Inflammatory macrophage treated with lipopolysaccharide for 4 hours (primary cell): ENCODE results near the gene NRBF2.
"Not testable (repeated sequence)": the region's sequence is repeated elsewhere in the genome, so short reads cannot be mapped to it uniquely, and the experiment has no call there.

Experiments used
- DNase-seq: peaks from one replicate; pipeline ENCODE4 v3.0.0-alpha.2; 2020

Gene NRBF2

DNA sequence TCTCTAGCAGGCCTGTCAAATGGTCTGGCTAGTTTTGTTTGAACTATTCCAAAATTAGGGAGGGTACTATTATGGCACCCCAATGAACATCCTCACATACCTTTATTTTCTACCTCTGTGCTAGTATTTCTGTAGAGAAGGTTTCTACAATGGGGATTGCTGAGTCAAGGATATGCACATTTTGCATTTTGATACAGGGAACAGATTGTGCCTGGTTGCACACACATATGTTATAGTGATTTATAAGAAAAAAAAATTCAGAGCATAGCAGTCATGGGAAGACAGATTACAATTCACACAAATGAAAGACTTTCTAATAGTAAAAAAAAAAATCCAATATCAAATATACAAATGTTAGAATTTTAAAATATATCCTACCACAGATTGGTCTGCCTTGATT is 14.1 kb upstream of the NRBF2 start:
- no peak for DNase-seq

DNA sequence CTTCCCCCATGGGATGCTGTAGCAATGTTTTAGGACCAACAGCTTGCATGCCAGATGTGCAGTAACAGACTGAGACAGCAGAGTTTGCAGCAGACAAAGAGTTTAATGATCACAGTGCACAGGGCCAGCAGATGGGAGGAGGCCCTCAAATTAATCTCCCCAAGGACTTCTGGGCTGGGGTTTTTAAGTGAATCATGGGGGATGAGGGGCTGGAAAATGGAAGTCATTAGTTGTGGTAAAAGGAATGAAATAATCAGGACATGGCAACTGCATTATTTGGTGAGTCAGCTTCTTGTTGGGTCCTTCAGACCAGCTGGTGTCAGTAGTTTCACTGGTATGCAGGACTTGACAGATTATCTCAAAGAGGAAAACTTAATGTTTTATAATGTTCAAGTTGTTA is 12.6 kb upstream of the NRBF2 start:
- no peak for DNase-seq

DNA sequence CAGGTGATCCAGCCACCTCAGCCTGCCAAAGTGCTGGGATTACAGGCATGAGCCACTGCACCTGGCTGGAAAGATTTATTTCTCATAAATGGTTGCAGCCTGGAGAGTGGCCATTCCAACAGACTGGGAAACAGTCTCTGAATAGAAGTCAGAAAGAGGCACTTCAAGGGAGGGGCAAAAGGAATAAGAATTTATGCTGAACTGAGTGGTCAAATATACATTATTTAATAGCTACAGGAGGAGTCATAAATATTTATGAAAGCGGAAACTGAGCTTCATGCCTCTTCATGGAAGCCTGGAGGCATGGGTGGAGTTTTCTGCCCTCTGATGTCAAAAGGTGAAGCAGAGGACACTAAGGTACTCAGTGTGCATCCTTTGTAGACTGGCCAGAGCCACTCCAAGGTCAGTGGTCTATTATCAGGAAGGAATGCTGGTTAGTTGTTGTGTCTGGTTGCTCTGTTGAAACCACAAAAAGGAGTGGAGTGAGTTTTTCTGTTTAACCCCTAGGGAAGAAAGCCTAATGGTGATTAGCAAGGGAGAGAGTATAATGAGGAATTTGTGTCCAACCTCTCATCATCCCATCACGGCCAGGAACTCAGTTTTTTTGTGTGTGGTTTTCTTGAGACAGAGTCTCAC is 9.3 kb upstream of the NRBF2 start:
- DNase-seq: no peak

DNA sequence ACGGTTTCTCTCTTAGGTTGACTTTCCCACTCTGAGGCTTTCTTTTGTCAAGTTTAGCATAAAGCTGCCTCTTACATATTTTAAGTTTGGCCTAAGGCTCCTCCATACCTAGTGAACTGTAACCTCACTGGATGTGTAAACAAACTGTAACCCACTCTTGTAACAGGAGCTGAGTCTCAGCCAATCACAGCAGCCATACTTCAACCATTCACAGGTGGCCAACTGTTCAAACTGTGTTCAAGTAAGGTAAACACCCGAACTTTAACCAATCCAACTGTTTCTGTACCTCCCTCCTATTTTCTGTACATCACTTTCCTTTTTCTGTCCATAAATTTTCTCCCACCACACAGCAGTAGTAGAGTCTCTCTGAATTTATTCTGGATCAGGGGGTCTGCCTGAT is 7.7 kb upstream of the NRBF2 start:
- no peak for DNase-seq

DNA sequence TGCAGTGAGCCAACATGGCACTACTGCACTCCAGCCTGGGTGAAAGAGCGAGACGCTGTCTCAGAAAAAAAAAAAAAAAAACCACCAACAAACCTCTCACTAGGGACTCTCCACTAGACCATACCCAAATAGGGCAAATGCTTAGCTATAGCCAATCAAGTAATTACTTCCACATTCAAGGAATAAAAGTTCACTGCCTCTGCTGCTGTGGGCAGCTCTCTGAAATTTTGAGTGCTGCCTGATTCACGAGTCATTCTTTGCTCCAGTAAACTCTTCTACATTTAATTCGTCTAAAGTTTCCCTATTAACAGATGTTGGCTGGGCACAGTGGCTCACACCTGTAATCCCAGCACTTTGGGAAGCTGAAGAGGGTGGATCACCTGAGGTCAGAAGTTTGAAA is 4.7 kb upstream of the NRBF2 start:
- no peak for DNase-seq

DNA sequence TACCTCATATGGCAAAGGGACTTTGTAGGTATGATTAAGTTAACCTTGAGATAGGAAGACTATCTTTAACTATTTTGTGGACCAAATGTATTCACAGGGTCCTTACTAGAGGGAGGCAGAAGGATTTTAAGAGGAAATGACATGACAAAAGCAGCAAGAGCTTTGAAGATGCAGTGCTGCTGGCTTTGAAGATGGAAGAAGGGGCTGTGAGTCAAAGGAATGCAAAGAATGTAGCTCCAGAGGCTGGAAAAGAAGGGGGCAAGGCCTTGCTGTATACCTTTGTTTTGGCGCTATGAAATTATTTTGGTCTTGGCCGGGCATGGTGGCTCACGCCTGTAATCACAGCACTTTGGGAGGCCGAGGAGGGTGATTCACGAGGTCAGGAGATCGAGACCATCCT is 3.2 kb upstream of the NRBF2 start:
- DNase-seq: no peak

DNA sequence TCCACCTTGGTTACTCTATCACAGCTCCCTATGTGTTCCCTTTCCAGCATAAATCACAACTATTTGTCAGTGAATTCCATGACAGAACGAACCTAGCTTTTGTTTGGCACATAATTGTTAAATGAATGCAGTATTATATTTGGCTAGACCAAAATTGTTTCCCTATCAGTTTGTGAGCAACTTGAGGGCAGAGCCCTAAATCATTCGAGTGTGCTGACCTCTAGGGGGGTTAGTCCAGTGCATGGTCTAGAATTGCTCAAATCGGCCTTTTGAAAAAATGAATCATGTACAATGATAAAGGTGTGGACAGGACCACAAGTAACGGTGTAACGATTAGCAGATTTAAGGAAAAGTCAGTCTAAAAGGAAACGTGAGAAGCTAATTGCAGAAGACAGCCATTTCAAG is 475 bp upstream of the NRBF2 start:
- DNase-seq: no peak

DNA sequence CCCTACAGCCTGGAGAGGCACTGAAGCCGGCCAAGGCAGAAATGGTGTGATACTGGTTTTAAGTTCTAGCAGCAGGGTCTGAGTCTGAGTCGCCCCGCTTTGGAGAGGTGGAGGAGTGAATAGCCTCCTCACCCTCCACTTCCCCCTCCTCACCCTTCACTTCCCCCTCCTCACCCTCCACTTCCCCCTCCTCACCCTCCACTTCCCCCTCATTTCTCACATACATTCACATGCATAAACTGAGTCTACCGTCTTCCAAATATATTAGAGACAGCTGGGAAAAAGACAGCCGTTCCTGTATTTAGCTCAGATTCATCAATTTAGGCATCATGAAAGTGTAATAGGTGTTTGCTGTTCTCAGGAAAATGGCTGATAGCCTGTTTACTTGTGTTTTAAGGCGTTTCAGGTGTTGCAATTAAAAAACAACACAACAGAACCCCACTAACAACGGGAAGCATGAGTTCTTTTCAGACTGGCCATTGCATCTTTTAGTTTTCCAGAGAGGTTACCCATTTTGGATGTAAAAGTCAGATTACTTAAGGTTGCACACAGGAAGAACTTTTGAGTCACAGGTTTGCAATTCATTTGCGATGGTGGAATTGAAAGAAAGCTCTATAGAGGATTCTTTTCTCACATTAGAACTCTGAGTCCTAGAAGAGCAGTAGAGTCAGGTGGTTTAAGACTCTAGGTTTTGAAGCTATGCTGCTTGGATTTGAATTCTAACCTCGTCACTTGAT is 861 bp downstream of the NRBF2 start:
- peak; percentile 50 for DNase-seq

DNA sequence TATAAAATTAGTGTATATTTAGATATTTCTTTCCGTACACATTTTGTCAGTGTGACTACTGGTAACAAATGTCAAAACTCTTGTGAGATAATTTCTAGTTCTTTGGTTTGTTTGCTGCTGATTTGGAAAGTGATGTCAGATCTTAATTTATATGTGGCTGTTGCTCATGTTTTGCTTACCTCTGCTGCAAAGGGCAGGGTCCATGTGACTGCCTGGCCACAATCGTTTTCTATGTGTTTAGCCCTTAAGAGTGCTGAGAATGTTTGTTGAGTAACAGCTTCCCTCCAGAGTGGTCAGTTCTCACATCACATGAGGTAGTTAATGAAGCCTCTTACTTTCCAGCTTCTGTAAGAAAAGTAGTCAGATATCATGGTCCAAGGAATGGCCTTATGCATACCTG is 4.2 kb downstream of the NRBF2 start:
- DNase-seq: peak; percentile 91

DNA sequence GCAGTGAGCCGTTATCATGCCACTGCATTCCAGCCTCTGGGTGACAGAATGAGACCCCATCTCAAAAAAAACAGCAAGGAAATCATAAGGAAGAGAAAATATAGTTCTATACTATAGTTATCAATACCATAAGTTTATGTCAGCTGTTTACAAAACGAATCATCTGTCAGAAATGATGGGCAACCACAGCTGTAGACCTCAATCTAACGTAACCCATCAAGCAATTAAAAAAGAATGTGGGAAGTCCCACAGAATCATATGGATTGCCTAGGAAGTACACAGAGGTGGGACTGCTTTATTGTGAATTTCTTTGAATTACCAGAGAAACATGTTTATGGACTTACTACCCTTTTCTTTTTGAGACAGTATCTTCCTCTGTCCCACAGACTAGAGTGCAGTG is 6.9 kb downstream of the NRBF2 start:
- DNase-seq: no peak

DNA sequence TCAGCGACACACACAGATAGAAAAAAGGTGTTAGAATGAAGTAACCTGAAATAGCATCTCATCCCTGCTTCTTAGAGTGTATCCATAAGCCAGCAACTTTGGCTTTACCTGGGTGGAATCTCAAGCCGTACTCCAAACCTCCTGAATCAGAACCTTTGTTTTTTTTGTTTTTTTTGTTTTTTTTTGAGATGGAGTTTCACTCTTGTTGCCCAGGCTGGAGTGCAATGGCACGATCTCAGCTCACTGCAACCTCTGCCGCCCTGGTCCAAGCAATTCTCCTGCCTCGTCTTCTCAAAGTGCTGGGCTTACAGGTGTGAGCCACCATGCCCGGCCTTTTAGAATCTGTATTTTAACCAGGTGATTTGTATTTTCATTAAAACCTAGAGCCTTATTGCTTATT is 9.0 kb downstream of the NRBF2 start:
- no peak for DNase-seq

DNA sequence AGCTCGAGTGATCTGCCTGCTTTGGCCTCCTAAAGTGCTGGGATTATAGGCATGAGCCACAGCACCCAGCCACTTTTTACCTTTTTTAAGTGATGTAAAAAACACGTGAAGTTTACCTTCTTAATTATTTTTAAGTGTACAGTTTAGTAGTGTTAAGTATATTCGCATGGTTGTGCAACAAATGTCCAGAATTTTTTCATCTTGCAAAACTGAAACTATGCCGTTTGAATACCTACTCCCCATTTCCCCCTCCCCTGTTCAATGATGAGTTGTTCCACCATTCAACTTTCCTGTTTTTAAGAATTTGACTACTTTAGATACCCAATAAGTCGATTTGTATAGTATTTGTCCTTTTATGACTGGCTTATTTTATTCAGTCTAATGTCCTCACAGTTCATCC is 10.9 kb downstream of the NRBF2 start:
- DNase-seq: peak; percentile 64

DNA sequence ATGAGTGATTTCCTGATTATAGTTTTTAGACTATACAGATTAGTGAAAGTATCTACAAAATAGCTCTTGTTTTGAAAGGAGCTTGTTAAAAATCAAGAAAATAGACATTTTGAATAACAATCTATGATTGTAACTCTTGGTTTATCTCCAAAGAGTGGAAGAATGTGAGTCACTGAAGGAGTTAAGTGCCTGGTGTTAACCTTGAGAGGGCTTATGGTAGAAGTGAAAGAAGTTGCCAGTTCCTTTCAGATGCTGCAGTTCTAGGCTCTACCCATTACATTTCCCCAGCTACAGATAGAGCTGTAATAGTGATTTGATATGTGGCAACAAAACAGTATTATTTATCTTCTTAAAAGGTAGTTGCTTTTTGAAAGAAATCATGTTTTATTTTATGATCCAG is 12.7 kb downstream of the NRBF2 start:
- no peak for DNase-seq

DNA sequence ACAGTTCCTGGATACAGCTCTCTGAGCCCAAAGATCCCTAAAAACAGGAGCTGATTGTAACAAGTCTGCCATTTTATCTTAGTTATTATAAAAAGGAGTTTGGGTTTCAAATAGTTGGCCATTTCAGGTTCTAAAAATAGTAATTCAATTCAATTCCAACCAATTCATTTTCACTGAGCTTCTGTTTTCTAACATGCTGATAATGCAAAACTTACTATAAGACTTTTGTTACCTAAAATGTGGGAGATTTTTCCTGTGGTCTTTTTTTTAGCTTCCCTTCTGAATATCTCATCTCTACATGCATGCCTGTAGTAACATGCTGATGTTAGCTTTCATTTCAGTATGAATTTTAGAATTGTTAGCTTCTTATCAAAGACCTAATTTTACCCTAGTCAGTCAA is 13.4 kb downstream of the NRBF2 start:
- no peak for DNase-seq

DNA sequence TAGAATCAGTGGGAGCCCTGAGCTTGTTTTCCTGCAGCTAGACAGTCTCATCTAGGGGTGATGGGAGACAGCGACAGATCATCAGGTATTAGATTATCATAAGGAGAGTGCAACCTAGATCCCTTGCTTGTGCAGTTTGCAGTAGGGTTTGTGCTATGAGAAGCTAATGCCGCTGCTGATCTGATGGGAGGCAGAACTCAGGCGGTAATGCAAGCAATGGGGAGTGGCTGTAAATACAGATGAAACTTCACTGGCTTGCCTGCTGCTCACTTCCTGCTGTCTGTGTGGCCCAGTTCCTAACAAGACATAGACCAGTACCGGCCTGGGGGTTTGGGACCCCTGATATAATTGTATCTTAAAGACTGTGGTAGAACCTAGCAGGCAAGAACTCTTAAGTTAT is 17.6 kb downstream of the NRBF2 start:
- DNase-seq: no peak

DNA sequence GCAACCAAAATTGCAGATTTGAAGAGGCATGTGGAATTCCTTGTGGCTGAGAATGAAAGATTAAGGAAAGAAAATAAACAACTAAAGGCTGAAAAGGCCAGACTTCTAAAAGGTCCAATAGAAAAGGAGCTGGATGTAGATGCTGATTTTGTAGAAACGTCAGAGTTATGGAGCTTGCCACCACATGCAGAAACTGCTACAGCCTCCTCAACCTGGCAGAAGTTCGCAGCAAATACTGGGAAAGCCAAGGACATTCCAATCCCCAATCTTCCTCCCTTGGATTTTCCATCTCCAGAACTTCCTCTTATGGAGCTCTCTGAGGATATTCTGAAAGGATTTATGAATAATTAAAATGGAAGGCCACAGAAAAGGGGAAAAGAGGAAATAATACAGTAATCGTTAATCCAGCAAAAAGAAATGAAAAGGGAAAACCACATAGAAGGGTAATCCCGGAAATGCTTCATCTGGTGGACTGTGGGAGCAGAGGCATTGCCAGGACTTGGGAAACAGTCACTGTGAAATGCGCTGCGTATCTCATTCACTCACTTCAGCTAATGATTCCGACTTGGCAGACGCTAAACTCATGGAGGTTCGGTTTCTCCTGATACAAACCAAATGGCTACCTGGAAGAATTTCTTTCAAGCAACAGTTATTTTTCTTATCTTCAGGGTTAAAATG is 20.9 kb downstream of the NRBF2 start:
- DNase-seq: not testable (repeated sequence)

DNA sequence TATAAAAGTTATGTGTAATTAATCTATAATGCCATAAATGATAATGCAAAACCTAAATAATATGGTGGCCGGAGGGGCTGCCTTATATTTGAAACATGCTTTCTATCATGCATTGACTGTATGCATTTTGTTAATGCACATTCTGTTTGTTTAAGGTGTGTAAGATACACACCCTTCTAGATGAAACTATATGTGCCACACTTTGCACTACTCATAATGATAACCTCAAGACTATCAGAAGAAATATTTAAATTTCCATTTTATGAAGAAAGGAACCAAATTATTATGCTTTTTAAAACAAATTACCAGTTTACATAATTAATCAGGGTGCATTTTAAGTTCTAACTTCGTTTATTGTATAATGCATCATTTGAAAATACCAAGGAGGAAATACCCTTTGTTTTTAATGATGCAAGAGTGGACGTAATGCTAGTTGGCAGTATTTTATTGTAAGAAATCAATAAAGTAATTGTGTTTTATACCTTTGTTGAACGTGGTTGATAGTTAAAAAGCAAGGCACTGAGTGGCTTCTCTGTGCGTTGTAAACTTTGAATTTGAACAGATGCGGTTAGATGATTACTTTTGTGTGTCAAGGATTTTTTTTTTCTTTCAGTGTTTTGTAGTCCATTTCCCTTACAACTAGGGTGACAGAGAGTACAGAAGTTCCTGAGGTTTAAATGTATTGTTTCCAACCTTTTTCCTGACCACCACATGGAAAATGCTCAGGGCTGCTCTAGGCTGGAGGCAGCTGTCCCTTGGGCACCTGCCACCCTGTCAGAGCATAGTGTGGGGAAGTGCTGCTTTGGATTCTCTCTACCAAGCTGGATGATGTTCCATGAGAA is 21.6 kb downstream of the NRBF2 start:
- no peak for DNase-seq

DNA sequence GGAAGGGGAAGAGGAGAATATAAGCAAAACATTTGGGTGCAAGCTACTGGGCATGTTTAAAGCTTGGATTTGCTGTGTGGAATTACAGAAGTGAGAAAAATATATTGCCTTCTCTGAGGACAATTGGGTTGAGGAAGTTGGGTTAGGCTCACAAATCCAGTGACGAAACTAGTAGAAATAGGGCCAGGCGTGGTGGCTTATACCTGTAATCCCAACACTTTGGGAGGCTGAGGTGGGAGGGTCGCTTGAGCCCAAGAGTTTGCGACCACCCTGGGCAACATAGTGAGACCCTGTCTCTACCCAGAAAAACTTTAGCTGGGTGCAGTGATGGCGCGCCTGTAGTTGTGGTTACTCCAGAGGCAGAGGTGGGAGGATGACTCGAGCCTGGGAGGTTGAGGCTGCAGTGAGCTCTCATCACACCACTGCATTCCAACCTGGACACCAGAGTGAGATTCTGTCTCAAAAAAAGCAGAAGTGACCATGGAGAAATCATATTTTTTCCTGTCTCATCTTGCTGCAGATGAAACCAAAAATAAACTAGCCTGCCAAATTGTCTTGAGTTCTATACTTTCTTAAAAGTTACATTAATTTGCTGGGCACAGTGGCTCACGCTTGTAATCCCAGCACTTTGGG is 22.4 kb downstream of the NRBF2 start:
- DNase-seq: peak; percentile 62

DNA sequence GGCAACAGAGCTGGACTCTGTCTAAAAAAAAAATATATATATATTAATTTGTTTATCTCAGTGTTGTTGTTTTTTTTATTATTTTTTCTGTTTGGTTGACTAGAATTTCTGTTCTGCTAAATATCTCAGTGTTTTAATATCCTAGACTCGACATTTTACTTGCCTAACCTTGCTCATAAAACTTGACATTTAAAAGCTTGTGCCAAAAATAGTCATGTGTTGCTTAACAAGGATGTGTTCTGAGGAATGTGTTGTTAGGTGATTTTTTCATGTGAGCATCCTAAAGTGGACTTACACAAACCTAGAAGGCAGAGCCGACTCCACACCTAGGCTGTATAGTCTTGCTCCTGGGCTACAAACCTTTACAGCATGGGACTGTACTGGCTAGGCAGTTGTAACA is 23.1 kb downstream of the NRBF2 start:
- DNase-seq: no peak

DNA sequence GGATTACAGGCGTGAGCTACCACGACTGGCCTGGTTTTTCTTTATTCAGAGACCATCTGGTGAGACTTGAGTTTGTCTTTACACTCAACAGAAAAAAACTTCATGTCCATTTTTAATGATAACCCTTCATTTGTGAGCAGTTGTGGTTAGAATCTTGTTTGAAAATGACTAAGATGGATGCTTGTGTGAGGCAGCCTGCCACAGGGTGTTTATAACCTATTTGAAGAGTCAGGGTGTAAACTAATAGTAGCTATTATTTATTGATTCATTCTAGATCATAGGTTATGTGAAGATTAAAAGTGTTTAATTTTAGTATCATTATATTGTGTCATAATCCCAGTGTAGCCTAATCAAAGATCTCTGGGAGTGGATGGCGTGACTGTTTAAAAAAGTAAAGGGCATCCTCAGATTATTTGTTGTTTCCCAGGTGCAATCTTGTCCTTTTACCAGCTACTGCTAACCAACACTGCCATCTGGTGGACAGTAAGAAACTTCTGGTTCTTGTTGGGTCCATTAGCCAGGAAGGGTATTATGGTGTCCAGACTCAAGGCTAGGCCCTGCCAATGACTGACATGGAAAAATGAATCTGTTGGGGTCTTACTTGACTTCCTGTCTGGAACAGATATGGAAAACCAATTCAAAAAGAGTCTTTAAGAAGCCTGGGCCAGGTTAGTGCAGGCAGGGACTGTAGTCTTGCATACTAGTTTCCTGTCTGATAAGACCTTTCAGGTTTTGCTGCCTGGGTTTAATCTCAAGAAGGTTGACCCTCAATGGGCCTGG is 24.9 kb downstream of the NRBF2 start:
- DNase-seq: peak; percentile 75

DNA sequence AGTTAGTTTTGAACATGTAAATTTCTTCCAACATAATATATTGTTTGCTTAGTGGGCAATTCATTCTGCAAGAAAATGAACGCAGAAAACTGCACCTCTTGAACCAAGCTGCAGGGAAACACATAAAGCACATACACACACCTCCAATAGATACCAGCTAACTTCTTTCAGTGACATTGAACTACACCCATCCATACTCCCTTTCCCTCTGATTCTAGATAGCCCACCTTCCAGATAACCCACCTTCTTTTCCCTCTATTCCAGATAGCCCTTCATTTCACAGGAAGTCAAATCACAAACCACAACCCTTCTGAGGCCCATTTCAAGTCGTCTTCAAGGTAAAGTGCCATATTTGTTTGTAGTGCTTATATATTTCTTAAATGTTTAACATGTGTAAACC is 28.5 kb downstream of the NRBF2 start:
- no peak for DNase-seq

DNA sequence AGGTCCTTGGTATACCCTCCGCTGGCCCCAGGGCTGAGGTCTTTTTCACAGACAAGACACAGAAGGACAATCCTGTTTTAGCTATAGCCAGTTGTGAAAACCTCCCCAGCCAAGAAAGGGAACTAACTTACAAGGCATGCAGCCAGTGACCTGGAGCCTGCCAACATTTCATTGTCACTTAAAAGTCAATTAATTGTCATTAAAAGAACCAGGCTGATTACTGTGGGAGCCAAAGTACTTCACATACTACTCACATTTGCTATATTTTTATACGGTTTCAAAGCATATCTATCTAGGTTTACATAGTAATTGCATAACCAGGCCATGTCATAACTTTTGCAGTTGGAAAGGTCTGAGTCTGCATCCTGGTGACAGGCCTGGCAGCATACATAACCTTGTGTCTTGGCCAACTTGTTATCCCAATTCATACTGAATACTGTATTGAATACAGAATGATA is 31.1 kb downstream of the NRBF2 start:
- DNase-seq: no peak
